ENCODE measurements around the gene TEX12.
"Not testable (repeated sequence)": the region's sequence is repeated elsewhere in the genome, so short reads cannot be mapped to it uniquely, and the experiment has no call there.

The TEX12 gene

GRCh38 chr11:112167145-112167544 is at the start of gene TEX12:
Gene TEX12, plus strand, starts transcription at chr11:112167372. Its CDS starts 1,897 bp downstream, at chr11:112169269.
- no peak for DNase-seq (ENCODE audit: low read depth, low spot score)
- peak within 1 kb of the TSS; percentile 5 for H3K27ac ChIP-seq

GRCh38 chr11:112118176-112118575 is 49.0 kb upstream of the TEX12 start:
- DNase-seq (ENCODE audit: low read depth, low spot score): no peak
- H3K27ac ChIP-seq: no peak overlapping the region

- DNase-seq (ENCODE audit: low read depth, low spot score): no peak
- H3K27ac ChIP-seq: no peak overlapping the region
Observed at GRCh38 chr11:112121981-112122615, 45.1 kb upstream of the TEX12 start.

GRCh38 chr11:112123129-112123528 is 44.0 kb upstream of the TEX12 start:
- DNase-seq (ENCODE audit: low read depth, low spot score): no peak
- H3K27ac ChIP-seq: no peak overlapping the region

GRCh38 chr11:112127056-112127455 is 40.1 kb upstream of the TEX12 start:
- H3K27ac ChIP-seq: no peak overlapping the region
- no peak for DNase-seq (ENCODE audit: low read depth, low spot score)

- DNase-seq (ENCODE audit: low read depth, low spot score): peak; percentile 60
- H3K27ac ChIP-seq: peak overlapping the region; percentile 54
Observed at GRCh38 chr11:112128483-112129121, 38.6 kb upstream of the TEX12 start.

- H3K27ac ChIP-seq: no peak overlapping the region
- DNase-seq (ENCODE audit: low read depth, low spot score): no peak
Observed at GRCh38 chr11:112129656-112130055, 37.5 kb upstream of the TEX12 start.

GRCh38 chr11:112132737-112133136 is 34.4 kb upstream of the TEX12 start:
- peak overlapping the region; percentile 61 for H3K27ac ChIP-seq
- DNase-seq (ENCODE audit: low read depth, low spot score): no peak

GRCh38 chr11:112134473-112134872 is 32.7 kb upstream of the TEX12 start:
- no peak for DNase-seq (ENCODE audit: low read depth, low spot score)
- H3K27ac ChIP-seq: no peak overlapping the region

GRCh38 chr11:112143597-112143996 is 23.6 kb upstream of the TEX12 start:
- no peak overlapping the region for H3K27ac ChIP-seq
- DNase-seq (ENCODE audit: low read depth, low spot score): no peak

- H3K27ac ChIP-seq: no peak overlapping the region
- DNase-seq (ENCODE audit: low read depth, low spot score): no peak
Observed at GRCh38 chr11:112150517-112150916, 16.7 kb upstream of the TEX12 start.

GRCh38 chr11:112156153-112156955 is 10.8 kb upstream of the TEX12 start:
- H3K27ac ChIP-seq: peak overlapping the region; percentile 94
- no peak for DNase-seq (ENCODE audit: low read depth, low spot score)

- peak overlapping the region; percentile 94 for H3K27ac ChIP-seq
- peak; percentile 99 for DNase-seq (ENCODE audit: low read depth, low spot score)
Observed at GRCh38 chr11:112156956-112157766, 10.0 kb upstream of the TEX12 start.

- DNase-seq (ENCODE audit: low read depth, low spot score): no peak
- peak overlapping the region; percentile 94 for H3K27ac ChIP-seq
Observed at GRCh38 chr11:112159098-112160065, 7.8 kb upstream of the TEX12 start.

GRCh38 chr11:112160091-112160848 is 6.9 kb upstream of the TEX12 start:
- DNase-seq (ENCODE audit: low read depth, low spot score): no peak
- H3K27ac ChIP-seq: peak overlapping the region; percentile 94

GRCh38 chr11:112161012-112161411 is 6.2 kb upstream of the TEX12 start:
- no peak for DNase-seq (ENCODE audit: low read depth, low spot score)
- peak overlapping the region; percentile 94 for H3K27ac ChIP-seq

- DNase-seq (ENCODE audit: low read depth, low spot score): not testable (repeated sequence)
- peak overlapping the region; percentile 94 for H3K27ac ChIP-seq
Observed at GRCh38 chr11:112162200-112162599, 5.0 kb upstream of the TEX12 start.

- no peak for DNase-seq (ENCODE audit: low read depth, low spot score)
- peak overlapping the region; percentile 94 for H3K27ac ChIP-seq
Observed at GRCh38 chr11:112162761-112163546, 4.2 kb upstream of the TEX12 start.

Data from epithelial cell of prostate (primary cell).